Upper lobe of left lung (tissue), 4 donors: Measurements from ENCODE around the gene TRAPPC6A.

ENCODE experiments used
- CTCF ChIP-seq, 6 experiments: fragments of 450-650 bp in 4 of 6; fragments of 200-600 bp in 2 of 6; sonication (generic) in 2 of 6; IDR thresholded peaks; one replicate each; pipeline ENCODE4 v1.5.1; 2016 to 2019; ENCODE audit warnings: antibody characterized with exemption in 6 of 6
- EP300 ChIP-seq, 4 donors: sonication (generic); formaldehyde crosslinking; IDR thresholded peaks; one replicate each; pipeline ENCODE4 v1.5.1; 2017; ENCODE audit warnings: antibody characterized with exemption in 4 of 4, control low read depth in 2 of 4
- POLR2A ChIP-seq, 4 donors: fragments of 450-650 bp; IDR thresholded peaks; one replicate each; pipeline ENCODE4 v1.5.1; 2016 to 2017; ENCODE audit warnings: antibody characterized with exemption in 4 of 4, mild to moderate bottlenecking in 2 of 4
- POLR2AphosphoS5 ChIP-seq, 2 donors: sonication (generic); formaldehyde crosslinking; IDR thresholded peaks; one replicate each; pipeline ENCODE4 v1.5.1; 2017; ENCODE audit warnings: antibody characterized with exemption in 2 of 2

- TF ChIP-seq CTCF (IDR thresholded peaks at IDR 0.05), result no peak
- no peak for TF ChIP-seq POLR2A (IDR thresholded peaks at IDR 0.05)
- no peak for TF ChIP-seq EP300 (IDR thresholded peaks at IDR 0.05)
- TF ChIP-seq POLR2AphosphoS5 (IDR thresholded peaks at IDR 0.05), result no peak
These were observed 21.3 kb downstream of the TRAPPC6A start for GRCh38 chr19:45156751-45157150.
